SKM-1 treated with dmso at 0.1 percent for 144 hours (cell line): Measurements from ENCODE around the gene GLYATL2.

ENCODE experiments used
- DNase-seq: peaks from one replicate; lab custom pipeline; 2025; ENCODE audit not compliant: unreplicated experiment; lab: John Stamatoyannopoulos, UW

Gene GLYATL2

GRCh38 chr11:58844361-58845005 is at the start of gene GLYATL2:
TSS of gene GLYATL2 (minus strand) at chr11:58844704. CDS start at chr11:58839612, 5,092 bp downstream.
- no peak for DNase-seq

- no peak for DNase-seq
These were observed 49.4 kb upstream of the GLYATL2 start for GRCh38 chr11:58893899-58894298.

- peak; percentile 40 for DNase-seq
These were observed 44.1 kb upstream of the GLYATL2 start for GRCh38 chr11:58888579-58888978.

GRCh38 chr11:58887452-58887851 is 42.9 kb upstream of the GLYATL2 start:
- DNase-seq: no peak

GRCh38 chr11:58880625-58881024 is 36.1 kb upstream of the GLYATL2 start:
- no peak for DNase-seq

- DNase-seq: no peak
These were observed 35.7 kb upstream of the GLYATL2 start for GRCh38 chr11:58880166-58880565.

GRCh38 chr11:58867556-58867955 is 23.1 kb upstream of the GLYATL2 start:
- DNase-seq: no peak

- DNase-seq: no peak
These were observed 22.3 kb upstream of the GLYATL2 start for GRCh38 chr11:58866788-58867187.

GRCh38 chr11:58864335-58864734 is 19.8 kb upstream of the GLYATL2 start:
- DNase-seq: no peak

- DNase-seq: no peak
These were observed 19.2 kb upstream of the GLYATL2 start for GRCh38 chr11:58863697-58864096.

- no peak for DNase-seq
These were observed 17.0 kb upstream of the GLYATL2 start for GRCh38 chr11:58861533-58861932.

GRCh38 chr11:58856806-58857205 is 12.3 kb upstream of the GLYATL2 start:
- DNase-seq: no peak

GRCh38 chr11:58845386-58845785 is 882 bp upstream of the GLYATL2 start:
- no peak for DNase-seq

- no peak for DNase-seq
These were observed 6.7 kb downstream of the GLYATL2 start for GRCh38 chr11:58837707-58838388.

GRCh38 chr11:58832056-58832645 is 12.4 kb downstream of the GLYATL2 start:
- no peak for DNase-seq

GRCh38 chr11:58830673-58831301 is 13.7 kb downstream of the GLYATL2 start:
- DNase-seq: no peak

- no peak for DNase-seq
These were observed 14.7 kb downstream of the GLYATL2 start for GRCh38 chr11:58829786-58830185.

- DNase-seq: no peak
These were observed 30.8 kb downstream of the GLYATL2 start for GRCh38 chr11:58813693-58814092.

- no peak for DNase-seq
These were observed 33.0 kb downstream of the GLYATL2 start for GRCh38 chr11:58811499-58811898.

GRCh38 chr11:58807343-58807742 is 37.2 kb downstream of the GLYATL2 start:
- DNase-seq: no peak

- no peak for DNase-seq
These were observed 39.4 kb downstream of the GLYATL2 start for GRCh38 chr11:58805065-58805464.

- no peak for DNase-seq
These were observed 42.4 kb downstream of the GLYATL2 start for GRCh38 chr11:58801974-58802545.
